ENCODE data around the gene LCMT1.

Gene LCMT1

DNA sequence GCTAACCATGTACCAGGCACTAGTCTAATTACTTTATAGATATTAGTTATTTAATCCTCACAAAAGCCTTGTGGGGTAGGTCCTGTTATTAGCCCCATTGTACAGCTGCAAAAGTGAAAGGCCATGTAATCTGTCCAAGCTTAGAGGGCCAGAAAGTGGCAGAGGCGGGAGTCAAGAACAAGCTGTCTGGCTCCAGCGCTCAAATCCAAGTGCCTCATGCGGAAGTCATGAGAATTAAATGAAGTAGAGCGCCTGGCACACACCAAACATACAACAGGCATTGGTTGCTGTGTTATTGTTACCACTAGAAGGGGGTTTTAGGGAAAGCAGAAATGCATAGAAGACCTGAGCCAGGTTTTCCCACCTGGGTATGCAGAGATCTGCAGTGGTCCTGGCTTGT lies 106.4 kb downstream of the LCMT1 start:
- DNase-seq (ENCODE audit: low read depth in 1 of 2, low spot score in 1 of 2): no peak
- Histone ChIP-seq H3K27me3 (ENCODE audit: insufficient read depth, poor library complexity, severe bottlenecking) (no peaks in the 10 kb centered on the region), H3K27ac (replicated peaks) (no peak overlapping the region), H3K4me3 (replicated peaks; ENCODE audit: insufficient read depth, low read length) (no peak overlapping the region)
- TF ChIP-seq POLR2AphosphoS5 (IDR thresholded peaks at IDR 0.05; ENCODE audit: low read depth) (no peak), GABPA (IDR thresholded peaks at IDR 0.05; ENCODE audit: low read depth) (no peak), SPI1 (IDR thresholded peaks at IDR 0.05; ENCODE audit: borderline replicate concordance, low read depth) (no peak)
- TF ChIP-seq, protein P1, sequence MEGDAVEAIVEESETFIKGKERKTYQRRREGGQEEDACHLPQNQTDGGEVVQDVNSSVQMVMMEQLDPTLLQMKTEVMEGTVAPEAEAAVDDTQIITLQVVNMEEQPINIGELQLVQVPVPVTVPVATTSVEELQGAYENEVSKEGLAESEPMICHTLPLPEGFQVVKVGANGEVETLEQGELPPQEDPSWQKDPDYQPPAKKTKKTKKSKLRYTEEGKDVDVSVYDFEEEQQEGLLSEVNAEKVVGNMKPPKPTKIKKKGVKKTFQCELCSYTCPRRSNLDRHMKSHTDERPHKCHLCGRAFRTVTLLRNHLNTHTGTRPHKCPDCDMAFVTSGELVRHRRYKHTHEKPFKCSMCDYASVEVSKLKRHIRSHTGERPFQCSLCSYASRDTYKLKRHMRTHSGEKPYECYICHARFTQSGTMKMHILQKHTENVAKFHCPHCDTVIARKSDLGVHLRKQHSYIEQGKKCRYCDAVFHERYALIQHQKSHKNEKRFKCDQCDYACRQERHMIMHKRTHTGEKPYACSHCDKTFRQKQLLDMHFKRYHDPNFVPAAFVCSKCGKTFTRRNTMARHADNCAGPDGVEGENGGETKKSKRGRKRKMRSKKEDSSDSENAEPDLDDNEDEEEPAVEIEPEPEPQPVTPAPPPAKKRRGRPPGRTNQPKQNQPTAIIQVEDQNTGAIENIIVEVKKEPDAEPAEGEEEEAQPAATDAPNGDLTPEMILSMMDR (IDR thresholded peaks at IDR 0.05; ENCODE audit: insufficient read depth, low read length): no peak
- TF ChIP-seq, protein P2, sequence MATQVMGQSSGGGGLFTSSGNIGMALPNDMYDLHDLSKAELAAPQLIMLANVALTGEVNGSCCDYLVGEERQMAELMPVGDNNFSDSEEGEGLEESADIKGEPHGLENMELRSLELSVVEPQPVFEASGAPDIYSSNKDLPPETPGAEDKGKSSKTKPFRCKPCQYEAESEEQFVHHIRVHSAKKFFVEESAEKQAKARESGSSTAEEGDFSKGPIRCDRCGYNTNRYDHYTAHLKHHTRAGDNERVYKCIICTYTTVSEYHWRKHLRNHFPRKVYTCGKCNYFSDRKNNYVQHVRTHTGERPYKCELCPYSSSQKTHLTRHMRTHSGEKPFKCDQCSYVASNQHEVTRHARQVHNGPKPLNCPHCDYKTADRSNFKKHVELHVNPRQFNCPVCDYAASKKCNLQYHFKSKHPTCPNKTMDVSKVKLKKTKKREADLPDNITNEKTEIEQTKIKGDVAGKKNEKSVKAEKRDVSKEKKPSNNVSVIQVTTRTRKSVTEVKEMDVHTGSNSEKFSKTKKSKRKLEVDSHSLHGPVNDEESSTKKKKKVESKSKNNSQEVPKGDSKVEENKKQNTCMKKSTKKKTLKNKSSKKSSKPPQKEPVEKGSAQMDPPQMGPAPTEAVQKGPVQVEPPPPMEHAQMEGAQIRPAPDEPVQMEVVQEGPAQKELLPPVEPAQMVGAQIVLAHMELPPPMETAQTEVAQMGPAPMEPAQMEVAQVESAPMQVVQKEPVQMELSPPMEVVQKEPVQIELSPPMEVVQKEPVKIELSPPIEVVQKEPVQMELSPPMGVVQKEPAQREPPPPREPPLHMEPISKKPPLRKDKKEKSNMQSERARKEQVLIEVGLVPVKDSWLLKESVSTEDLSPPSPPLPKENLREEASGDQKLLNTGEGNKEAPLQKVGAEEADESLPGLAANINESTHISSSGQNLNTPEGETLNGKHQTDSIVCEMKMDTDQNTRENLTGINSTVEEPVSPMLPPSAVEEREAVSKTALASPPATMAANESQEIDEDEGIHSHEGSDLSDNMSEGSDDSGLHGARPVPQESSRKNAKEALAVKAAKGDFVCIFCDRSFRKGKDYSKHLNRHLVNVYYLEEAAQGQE (IDR thresholded peaks at IDR 0.05; ENCODE audit: insufficient replicate concordance, low read depth): no peak

DNA sequence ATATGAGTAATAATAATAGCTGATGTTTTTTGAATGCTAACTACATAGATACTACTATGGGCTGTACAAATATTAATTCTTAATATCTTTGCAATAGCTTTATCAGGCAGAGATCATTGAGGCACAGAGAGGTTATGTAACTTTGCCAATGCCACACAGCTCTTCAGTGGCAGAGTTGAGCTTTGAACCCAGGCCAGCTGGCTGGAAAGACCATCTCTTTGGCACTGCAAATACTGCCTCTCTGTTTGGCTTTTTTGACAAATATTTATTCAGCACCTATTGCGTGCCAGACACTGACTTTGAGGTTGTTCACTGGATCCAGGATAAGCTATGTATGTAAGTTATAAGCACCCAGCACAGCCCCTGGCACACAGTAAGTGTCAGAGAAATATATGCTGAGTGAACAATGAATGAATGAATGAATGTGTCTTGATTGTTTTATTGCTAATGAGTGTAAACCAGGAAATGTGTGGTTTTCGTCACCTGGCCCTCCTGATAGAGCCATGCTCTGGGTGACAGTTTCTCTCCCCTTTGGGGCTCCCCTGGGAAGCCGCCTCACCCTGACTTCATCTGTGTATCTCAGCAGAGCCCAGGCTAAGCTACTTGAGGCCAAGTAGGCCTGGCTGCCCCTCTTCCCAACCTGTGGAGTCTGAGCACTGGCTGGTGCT lies 107.7 kb downstream of the LCMT1 start:
- H3K27me3 ChIP-seq (ENCODE audit: insufficient read depth, poor library complexity, severe bottlenecking): no peaks in the 10 kb centered on the region
- no peak overlapping the region for H3K27ac ChIP-seq (replicated peaks)
- H3K4me3 ChIP-seq (replicated peaks; ENCODE audit: insufficient read depth, low read length): no peak overlapping the region
- TF ChIP-seq, protein P1 (IDR thresholded peaks at IDR 0.05; ENCODE audit: insufficient read depth, low read length): no peak
- TF ChIP-seq POLR2AphosphoS5 (IDR thresholded peaks at IDR 0.05; ENCODE audit: low read depth) (no peak), GABPA (IDR thresholded peaks at IDR 0.05; ENCODE audit: low read depth) (no peak), SPI1 (IDR thresholded peaks at IDR 0.05; ENCODE audit: borderline replicate concordance, low read depth) (no peak)
- TF ChIP-seq, protein P2 (IDR thresholded peaks at IDR 0.05; ENCODE audit: insufficient replicate concordance, low read depth): no peak
- DNase-seq (ENCODE audit: low read depth in 1 of 2, low spot score in 1 of 2): no peak

DNA sequence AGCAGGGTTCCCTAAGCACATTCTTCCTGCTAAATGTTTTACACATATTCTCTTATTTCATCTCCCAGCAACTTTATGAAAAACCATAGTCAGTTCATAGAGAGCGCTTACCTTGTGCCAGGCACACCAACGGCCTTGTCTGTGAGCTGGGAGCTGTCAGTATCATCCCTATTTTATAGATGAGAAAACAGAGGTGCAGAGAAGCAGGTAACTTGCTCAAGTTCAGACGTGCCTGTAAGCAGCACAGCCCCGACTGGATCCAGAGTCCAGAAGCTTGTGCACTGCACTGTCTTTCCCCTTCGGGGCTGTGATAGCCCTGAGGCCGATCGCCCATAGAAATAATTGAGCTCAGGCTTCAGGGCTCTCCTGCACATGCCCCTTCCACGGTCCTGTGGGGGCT lies 111.4 kb downstream of the LCMT1 start:
- no peak overlapping the region for H3K4me3 ChIP-seq (replicated peaks; ENCODE audit: insufficient read depth, low read length)
- no peak for DNase-seq (ENCODE audit: low read depth in 1 of 2, low spot score in 1 of 2)
- no peaks in the 10 kb centered on the region for H3K27me3 ChIP-seq (ENCODE audit: insufficient read depth, poor library complexity, severe bottlenecking)
- no peak overlapping the region for H3K27ac ChIP-seq (replicated peaks)
- TF ChIP-seq SPI1 (IDR thresholded peaks at IDR 0.05; ENCODE audit: borderline replicate concordance, low read depth): no peak

DNA sequence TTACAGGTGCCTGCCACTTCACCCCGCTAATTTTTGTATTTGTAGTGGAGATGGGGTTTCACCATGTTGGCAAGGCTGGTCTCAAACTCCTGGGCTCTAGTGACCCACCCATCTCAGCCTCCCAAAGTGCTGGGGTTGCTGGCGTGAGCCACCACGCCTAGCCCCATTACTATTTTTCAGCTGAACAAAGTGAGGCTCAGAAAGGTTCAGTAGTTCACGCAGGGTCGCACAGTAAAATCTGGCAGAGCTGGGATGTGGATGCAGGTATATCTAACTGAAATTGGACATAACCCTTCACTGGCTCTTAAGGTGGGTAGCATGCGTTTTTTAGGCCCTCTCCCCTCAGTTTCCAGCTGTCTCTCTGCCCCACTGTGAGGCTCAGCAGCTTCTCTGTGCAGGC lies 112.4 kb downstream of the LCMT1 start:
- Histone ChIP-seq H3K4me3 (replicated peaks; ENCODE audit: insufficient read depth, low read length) (no peak overlapping the region), H3K27me3 (ENCODE audit: insufficient read depth, poor library complexity, severe bottlenecking) (no peaks in the 10 kb centered on the region), H3K27ac (replicated peaks) (no peak overlapping the region)
- TF ChIP-seq GABPA (IDR thresholded peaks at IDR 0.05; ENCODE audit: low read depth): no peak
- TF ChIP-seq POLR2AphosphoS5 (IDR thresholded peaks at IDR 0.05; ENCODE audit: low read depth): no peak
- TF ChIP-seq SPI1 (IDR thresholded peaks at IDR 0.05; ENCODE audit: borderline replicate concordance, low read depth): no peak
- TF ChIP-seq, protein P2 (IDR thresholded peaks at IDR 0.05; ENCODE audit: insufficient replicate concordance, low read depth): no peak
- TF ChIP-seq, protein P1 (IDR thresholded peaks at IDR 0.05; ENCODE audit: insufficient read depth, low read length): no peak
- no peak for DNase-seq (ENCODE audit: low read depth in 1 of 2, low spot score in 1 of 2)
